GM23338 (cell line): ENCODE measurements around the gene HS6ST1. TPM values are rescaled to one million over a fixed set of nuclear protein-coding genes. Genes with fewer than 3 reads are reported as not detected.

ENCODE experiments used
- ATAC-seq: fragments of 200-7000 bp; cut with Tn5 transposase; 3 replicates; pipeline ENCODE4 v1.9.1; 2020
- DNase-seq: peaks from one replicate; pipeline ENCODE4 v3.0.0-alpha.2; 2015; ENCODE audit warnings: low spot score
- H2AFZ ChIP-seq: fragments of 200-600 bp; sonication (generic); 2 replicates; pipeline ENCODE4 v1.8.0; 2016; ENCODE audit warnings: antibody characterized with exemption, mild to moderate bottlenecking, moderate library complexity
- H3F3A ChIP-seq: fragments of 200-600 bp; sonication (generic); replicated peaks from 2 replicates; pipeline ENCODE4 v1.8.0; 2017; ENCODE audit warnings: antibody characterized with exemption, mixed run types, low read depth
- H3K27ac ChIP-seq: fragments of 200-600 bp; sonication (generic); 2 replicates; pipeline ENCODE4 v1.6.1; 2016; ENCODE audit warnings: low read depth
- H3K27me3 ChIP-seq: fragments of 200-600 bp; sonication (generic); 2 replicates; pipeline ENCODE4 v1.8.0; 2016; ENCODE audit warnings: mild to moderate bottlenecking, mixed run types, moderate library complexity; ENCODE audit not compliant: insufficient read depth
- H3K36me3 ChIP-seq: fragments of 200-600 bp; sonication (generic); 2 replicates; pipeline ENCODE4 v1.8.0; 2016; ENCODE audit warnings: mild to moderate bottlenecking; ENCODE audit not compliant: insufficient read depth
- H3K4me1 ChIP-seq: fragments of 200-600 bp; sonication (generic); 2 replicates; pipeline ENCODE4 v1.8.0; 2016; ENCODE audit warnings: mild to moderate bottlenecking, moderate library complexity; ENCODE audit not compliant: insufficient read depth
- H3K4me2 ChIP-seq: fragments of 200-600 bp; sonication (generic); 2 replicates; pipeline ENCODE4 v1.7.1; 2017; ENCODE audit warnings: mixed run types
- H3K4me3 ChIP-seq: fragments of 200-600 bp; sonication (generic); 2 replicates; pipeline ENCODE4 v1.6.1; 2016; ENCODE audit warnings: mixed run types
- H3K79me2 ChIP-seq: fragments of 200-600 bp; sonication (generic); replicated peaks from 2 replicates; pipeline ENCODE4 v1.8.0; 2017; ENCODE audit warnings: mild to moderate bottlenecking; ENCODE audit not compliant: insufficient read depth
- H3K9me2 ChIP-seq: fragments of 200-600 bp; sonication (generic); 2 replicates; pipeline ENCODE4 v1.8.0; 2017; ENCODE audit not compliant: insufficient read depth
- H4K20me1 ChIP-seq: fragments of 200-600 bp; sonication (generic); replicated peaks from 2 replicates; pipeline ENCODE4 v1.8.0; 2017; ENCODE audit warnings: mild to moderate bottlenecking; ENCODE audit not compliant: insufficient read depth
- H3K27ac Mint-ChIP-seq: 2 replicates; pipeline ENCODE4 v1.8.0; 2020; ENCODE audit warnings: inconsistent platforms, mild to moderate bottlenecking, moderate library complexity, mixed read lengths
- H3K27me3 Mint-ChIP-seq: 3 replicates; pipeline ENCODE4 v1.8.0; 2022; ENCODE audit warnings: low read depth, mild to moderate bottlenecking, moderate library complexity, mixed read lengths, inconsistent platforms; ENCODE audit not compliant: insufficient read depth, poor library complexity
- H3K36me3 Mint-ChIP-seq: 3 replicates; pipeline ENCODE4 v1.8.0; 2021; ENCODE audit warnings: low read depth, mild to moderate bottlenecking, inconsistent platforms, moderate library complexity, mixed read lengths
- H3K4me1 Mint-ChIP-seq: 3 replicates; pipeline ENCODE4 v1.8.0; 2020; ENCODE audit warnings: mild to moderate bottlenecking, inconsistent platforms, mixed read lengths
- H3K4me3 Mint-ChIP-seq: 3 replicates; pipeline ENCODE4 v1.8.0; 2021; ENCODE audit warnings: moderate library complexity, mild to moderate bottlenecking, inconsistent platforms, mixed read lengths
- H3K9me3 Mint-ChIP-seq: 3 replicates; pipeline ENCODE4 v1.8.0; 2020; ENCODE audit warnings: moderate library complexity, mild to moderate bottlenecking, inconsistent platforms, mixed read lengths
- CTCF ChIP-seq, 2 experiments: fragments of 200-600 bp in 1 of 2; sonication (generic) in 1 of 2; conservative IDR thresholded peaks; 2 replicates each; pipeline versions ENCODE4 v1.5.1 to v1.6.1; 2016 to 2017; ENCODE audit warnings: antibody characterized with exemption in 2 of 2, low read depth in 2 of 2, mild to moderate bottlenecking in 2 of 2, moderate library complexity in 1 of 2
- ETS1 ChIP-seq: IDR thresholded peaks from 2 replicates; pipeline ENCODE4 v1.6.1; 2016; ENCODE audit warnings: antibody characterized with exemption
- EZH2 ChIP-seq: fragments of 200-600 bp; sonication (generic); IDR thresholded peaks from one replicate; pipeline ENCODE4 v1.8.0; 2017; ENCODE audit warnings: antibody characterized with exemption, mild to moderate bottlenecking, low read depth; ENCODE audit not compliant: unreplicated experiment
- ZNF462 ChIP-seq: fragments of 250-450 bp; sonication (Bioruptor Pico); IDR thresholded peaks from 2 replicates; pipeline ENCODE4 v1.5.0; 2020; ENCODE audit warnings: mild to moderate bottlenecking, moderate library complexity
- polyA plus RNA-seq: library from polyadenylated mRNA; unstranded; fragments of >200 nt; fragmentation: Nextera tagmentation; extraction: Ambion mirVana; gene quantifications from 2 replicates; pipeline ENCODE4 v1.2.1, GENCODE V29; 2016
- total RNA-seq: library from RNA; depleted of rRNA; stranded (reverse); fragments of >200 nt; shearing (Covaris generic); gene quantifications from 2 replicates; pipeline ENCODE4 v1.2.3, GENCODE V29; 2014

Gene HS6ST1
- total and polyA plus RNA-seq, 2 experiments from 2014 or later: 21.1 to 106 TPM

GRCh38 chr2:128305555-128306080 lies 13.1 kb downstream of the HS6ST1 start (continued):
- no peak for TF ChIP-seq ZNF462 (CRISPR knock-in tag)
- TF ChIP-seq ETS1: no peak

- peaks cover 46% of the 10 kb centered on the region for H4K20me1 ChIP-seq
- H3K36me3 ChIP-seq: no peaks in the 10 kb centered on the region
- peaks cover 3% of the 10 kb centered on the region; the same call in 1 of the 3 replicates for H3K36me3 Mint-ChIP-seq
- no peaks in the 10 kb centered on the region for H3F3A ChIP-seq
- no peak for TF ChIP-seq CTCF (conservative IDR thresholded peaks at IDR 0.05; ENCODE audit: low read depth in 2 of 2)
- no peak for TF ChIP-seq EZH2
- peaks cover 67% of the 10 kb centered on the region for H3K4me1 Mint-ChIP-seq
- peak; percentile 77 for DNase-seq
- H3K4me1 ChIP-seq: peaks cover 17% of the 10 kb centered on the region
- no peak overlapping the region for H3K27ac ChIP-seq
- H3K27ac Mint-ChIP-seq: no peak overlapping the region
- peaks cover 100% of the 10 kb centered on the region for H3K79me2 ChIP-seq
- H3K4me2 ChIP-seq: peak overlapping the region; percentile 65
- peaks cover 7% of the 10 kb centered on the region for H3K27me3 Mint-ChIP-seq
- no peak overlapping the region for H3K4me3 Mint-ChIP-seq
- no peaks in the 10 kb centered on the region for H3K27me3 ChIP-seq
- H3K9me2 ChIP-seq: no peaks in the 10 kb centered on the region
- H3K4me3 ChIP-seq: no peak overlapping the region; the same call in 1 of the 2 replicates
- no peaks in the 10 kb centered on the region; the same call in 2 of the 3 replicates for H3K9me3 Mint-ChIP-seq
- no peak overlapping the region for H2AFZ ChIP-seq
- peak; percentile 66 for ATAC-seq
Measured at GRCh38 chr2:128304715-128305554, 13.7 kb downstream of the HS6ST1 start.
